ENCODE data around the gene PLCB1.

PLCB1 gene

DNA sequence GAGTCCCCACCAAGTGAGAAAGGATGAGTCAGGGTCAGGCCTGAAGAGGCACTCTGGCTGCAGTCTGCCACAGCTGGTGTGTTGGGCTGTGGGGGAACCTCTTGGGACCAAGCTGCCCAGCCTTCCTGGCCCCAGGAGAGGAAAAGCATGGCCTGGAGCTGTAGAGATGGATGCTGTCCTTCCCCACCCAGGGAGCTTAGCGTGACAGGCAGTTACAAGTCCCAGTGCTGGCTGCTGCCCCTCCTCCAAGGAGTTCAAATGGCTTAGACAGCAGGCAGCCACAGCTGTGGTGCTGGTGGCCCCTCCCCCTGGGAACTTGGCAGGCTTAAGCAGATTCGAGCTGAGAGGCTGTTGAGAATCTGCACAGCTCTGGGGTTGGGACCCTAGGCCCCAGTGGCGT lies 253.2 kb downstream of the PLCB1 start:
- no peak overlapping the region for H3K27ac ChIP-seq (ENCODE audit: low read depth, low read length)
- H4K20me1 ChIP-seq (ENCODE audit: control insufficient read depth, insufficient read depth, low read depth, low read length), result no peaks in the 10 kb centered on the region
- TF ChIP-seq CTCF (IDR thresholded peaks at IDR 0.05; ENCODE audit: low read depth, low read length, poor library complexity, severe bottlenecking) (no peak), EZH2phosphoT487 (IDR thresholded peaks at IDR 0.05; ENCODE audit: borderline replicate concordance, low read length) (no peak)
- no peaks in the 10 kb centered on the region for H3K27me3 ChIP-seq (ENCODE audit: control insufficient read depth, low read length)
- no peak overlapping the region for H3K4me3 ChIP-seq (ENCODE audit: low read length)
- H3K4me2 ChIP-seq (ENCODE audit: low read length), result no peak overlapping the region
- peaks cover 5% of the 10 kb centered on the region for H3K4me1 ChIP-seq (ENCODE audit: control insufficient read depth, low read length)
- no peaks in the 10 kb centered on the region for H3K9me3 ChIP-seq (ENCODE audit: control insufficient read depth, insufficient read depth, low read length)
- no peaks in the 10 kb centered on the region for H3F3A ChIP-seq (ENCODE audit: control insufficient read depth, insufficient read depth)
- no peaks in the 10 kb centered on the region for H3K79me2 ChIP-seq (ENCODE audit: control insufficient read depth, low read length)
- no peaks in the 10 kb centered on the region for H3K36me3 ChIP-seq (ENCODE audit: control insufficient read depth, low read length)
- no peaks in the 10 kb centered on the region for H3K9me2 ChIP-seq (replicated peaks; ENCODE audit: control insufficient read depth, low read length)

DNA sequence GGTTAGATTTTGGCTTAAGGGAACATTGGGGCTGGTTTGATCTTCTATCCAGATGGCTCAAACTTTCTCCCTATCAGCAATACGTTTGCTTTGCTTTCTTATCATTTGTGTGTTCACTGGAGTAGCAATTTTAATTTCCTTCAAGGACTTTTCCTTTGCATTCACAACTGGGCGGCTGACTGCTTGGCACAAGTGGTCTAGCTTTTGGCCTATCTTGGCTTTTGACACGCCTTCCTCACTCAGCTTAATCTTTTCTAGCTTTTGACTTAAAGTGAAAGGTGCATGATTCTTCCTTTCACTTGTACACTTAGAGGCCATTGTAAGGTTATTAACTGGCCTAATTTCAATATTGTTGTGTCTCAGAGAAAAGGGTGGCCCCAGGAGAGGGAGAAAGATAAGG lies 254.9 kb downstream of the PLCB1 start:
- no peak overlapping the region for H3K4me3 ChIP-seq (ENCODE audit: low read length)

DNA sequence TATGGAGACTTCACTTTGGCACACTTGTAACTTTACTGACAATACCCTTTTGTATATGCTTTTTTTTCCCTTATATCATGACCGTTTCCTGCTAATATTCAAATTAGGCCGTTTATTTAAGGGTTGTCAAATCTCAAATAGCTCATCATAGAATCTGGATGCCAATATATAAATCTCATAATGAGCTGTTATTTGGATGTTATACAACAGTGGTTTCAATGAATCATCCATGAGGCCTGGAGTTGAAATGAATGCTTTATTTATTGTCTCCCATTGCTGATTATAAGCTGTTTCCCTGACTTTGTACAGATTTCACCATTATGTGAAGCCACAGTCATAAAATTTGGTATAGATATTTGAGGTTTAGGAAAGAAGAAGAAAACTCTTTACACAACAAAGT lies 256.1 kb downstream of the PLCB1 start:
- Histone ChIP-seq H3F3A (ENCODE audit: control insufficient read depth, insufficient read depth) (no peaks in the 10 kb centered on the region), H4K20me1 (ENCODE audit: control insufficient read depth, insufficient read depth, low read depth, low read length) (no peaks in the 10 kb centered on the region), H3K27me3 (ENCODE audit: control insufficient read depth, low read length) (no peaks in the 10 kb centered on the region), H3K4me2 (ENCODE audit: low read length) (no peak overlapping the region), H3K27ac (ENCODE audit: low read depth, low read length) (no peak overlapping the region), H3K9me3 (ENCODE audit: control insufficient read depth, insufficient read depth, low read length) (no peaks in the 10 kb centered on the region), H3K79me2 (ENCODE audit: control insufficient read depth, low read length) (no peaks in the 10 kb centered on the region), H3K4me1 (ENCODE audit: control insufficient read depth, low read length) (peaks cover 12% of the 10 kb centered on the region), H3K36me3 (ENCODE audit: control insufficient read depth, low read length) (no peaks in the 10 kb centered on the region), H3K9me2 (replicated peaks; ENCODE audit: control insufficient read depth, low read length) (no peaks in the 10 kb centered on the region), H3K4me3 (ENCODE audit: low read length) (no peak overlapping the region)
- TF ChIP-seq EZH2phosphoT487 (IDR thresholded peaks at IDR 0.05; ENCODE audit: borderline replicate concordance, low read length), result no peak
- TF ChIP-seq CTCF (IDR thresholded peaks at IDR 0.05; ENCODE audit: low read depth, low read length, poor library complexity, severe bottlenecking), result no peak

More for the DNA sequence above, 254.9 kb downstream of the PLCB1 start:
- Histone ChIP-seq H3K27me3 (ENCODE audit: control insufficient read depth, low read length) (no peaks in the 10 kb centered on the region), H3K79me2 (ENCODE audit: control insufficient read depth, low read length) (no peaks in the 10 kb centered on the region), H3K36me3 (ENCODE audit: control insufficient read depth, low read length) (no peaks in the 10 kb centered on the region), H4K20me1 (ENCODE audit: control insufficient read depth, insufficient read depth, low read depth, low read length) (no peaks in the 10 kb centered on the region), H3K27ac (ENCODE audit: low read depth, low read length) (no peak overlapping the region), H3K9me2 (replicated peaks; ENCODE audit: control insufficient read depth, low read length) (no peaks in the 10 kb centered on the region), H3K4me2 (ENCODE audit: low read length) (no peak overlapping the region), H3K9me3 (ENCODE audit: control insufficient read depth, insufficient read depth, low read length) (no peaks in the 10 kb centered on the region), H3F3A (ENCODE audit: control insufficient read depth, insufficient read depth) (no peaks in the 10 kb centered on the region), H3K4me1 (ENCODE audit: control insufficient read depth, low read length) (peaks cover 11% of the 10 kb centered on the region)
- no peak for TF ChIP-seq EZH2phosphoT487 (IDR thresholded peaks at IDR 0.05; ENCODE audit: borderline replicate concordance, low read length)
- no peak for TF ChIP-seq CTCF (IDR thresholded peaks at IDR 0.05; ENCODE audit: low read depth, low read length, poor library complexity, severe bottlenecking)

DNA sequence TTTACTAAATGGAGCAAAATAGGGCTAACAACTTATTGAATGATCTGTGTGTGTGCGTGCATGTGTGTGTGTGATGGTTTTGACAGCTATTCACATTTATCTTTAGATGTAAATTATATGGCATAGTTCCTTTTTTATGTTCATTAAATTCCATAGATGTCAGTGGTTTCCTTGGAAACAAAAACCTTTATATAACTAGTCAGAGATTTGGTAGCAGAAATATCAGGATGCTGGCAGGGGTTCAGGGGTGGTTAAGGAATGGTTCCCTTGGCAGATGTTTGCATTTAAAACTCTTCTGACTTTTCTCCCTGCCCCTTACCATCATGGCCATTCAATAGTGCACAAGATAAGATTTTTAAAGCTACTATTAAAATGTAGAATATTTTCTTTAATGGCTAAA lies 256.6 kb downstream of the PLCB1 start:
- Histone ChIP-seq H4K20me1 (ENCODE audit: control insufficient read depth, insufficient read depth, low read depth, low read length) (no peaks in the 10 kb centered on the region), H3K9me3 (ENCODE audit: control insufficient read depth, insufficient read depth, low read length) (no peaks in the 10 kb centered on the region), H3K27me3 (ENCODE audit: control insufficient read depth, low read length) (no peaks in the 10 kb centered on the region), H3F3A (ENCODE audit: control insufficient read depth, insufficient read depth) (no peaks in the 10 kb centered on the region), H3K4me1 (ENCODE audit: control insufficient read depth, low read length) (peaks cover 12% of the 10 kb centered on the region), H3K79me2 (ENCODE audit: control insufficient read depth, low read length) (no peaks in the 10 kb centered on the region), H3K9me2 (replicated peaks; ENCODE audit: control insufficient read depth, low read length) (no peaks in the 10 kb centered on the region), H3K4me2 (ENCODE audit: low read length) (no peak overlapping the region), H3K4me3 (ENCODE audit: low read length) (no peak overlapping the region), H3K27ac (ENCODE audit: low read depth, low read length) (no peak overlapping the region), H3K36me3 (ENCODE audit: control insufficient read depth, low read length) (no peaks in the 10 kb centered on the region)
- no peak for TF ChIP-seq CTCF (IDR thresholded peaks at IDR 0.05; ENCODE audit: low read depth, low read length, poor library complexity, severe bottlenecking)
- TF ChIP-seq EZH2phosphoT487 (IDR thresholded peaks at IDR 0.05; ENCODE audit: borderline replicate concordance, low read length), result no peak
